CD4-positive, alpha-beta memory T cell (primary cell): Measurements from ENCODE around the gene CNIH4. TPM values are rescaled to one million over a fixed set of nuclear protein-coding genes. Genes with fewer than 3 reads are reported as not detected.
"Not testable (repeated sequence)": the region's sequence is repeated elsewhere in the genome, so short reads cannot be mapped to it uniquely, and the experiment has no call there.

Experiments
- CTCF ChIA-PET: fragments of 350-600 bp; sonication (Branson Sonifier 250); formaldehyde crosslinking; loops from one replicate; lab custom pipeline; 2021; ENCODE audit warnings: inconsistent platforms; ENCODE audit not compliant: partially characterized antibody; lab: Charles Lee
- POLR2A ChIA-PET: fragments of 350-600 bp; sonication (Branson Sonifier 250); formaldehyde crosslinking; loops from one replicate; lab custom pipeline; 2021; ENCODE audit not compliant: partially characterized antibody; lab: Charles Lee
- DNase-seq, 5 donors: peaks; one replicate each; pipeline versions ENCODE4 v3.0.0 to v3.0.0-alpha.2; 2020 to 2022; ENCODE audit warnings: mixed read lengths in 1 of 5
- H3K27ac ChIP-seq: one replicate; pipeline ENCODE4 v1.7.0; 2013; ENCODE audit warnings: low read depth, low read length
- H3K27me3 ChIP-seq: 2 replicates; pipeline ENCODE4 v1.7.0; 2013; ENCODE audit warnings: mild to moderate bottlenecking, low read length, moderate library complexity; ENCODE audit not compliant: insufficient read depth
- H3K36me3 ChIP-seq: 2 replicates; pipeline ENCODE4 v1.7.0; 2013; ENCODE audit warnings: mild to moderate bottlenecking, low read length, moderate library complexity; ENCODE audit not compliant: insufficient read depth
- H3K4me1 ChIP-seq: 2 replicates; pipeline ENCODE4 v1.7.0; 2013; ENCODE audit warnings: mild to moderate bottlenecking, low read length, moderate library complexity; ENCODE audit not compliant: insufficient read depth
- H3K4me3 ChIP-seq, 2 donors: one replicate each; pipeline ENCODE4 v1.7.0; 2013; ENCODE audit warnings: low read length in 2 of 2, mild to moderate bottlenecking in 1 of 2
- H3K9me3 ChIP-seq, 2 donors: one replicate each; pipeline ENCODE4 v1.7.0; 2013; ENCODE audit warnings: low read length in 2 of 2, control low read depth in 1 of 2; ENCODE audit not compliant: control insufficient read depth in 1 of 2
- H3K27ac Mint-ChIP-seq, 7 donors: one replicate each; pipeline ENCODE4 v1.8.0; 2020 to 2021; ENCODE audit warnings: mixed read lengths in 7 of 7, mild to moderate bottlenecking in 6 of 7, inconsistent platforms in 3 of 7, moderate library complexity in 3 of 7
- H3K27me3 Mint-ChIP-seq, 2 donors: one replicate each; pipeline ENCODE4 v1.8.0; 2020 to 2021; ENCODE audit warnings: mixed read lengths in 2 of 2
- H3K36me3 Mint-ChIP-seq, 2 donors: one replicate each; pipeline ENCODE4 v1.8.0; 2020 to 2021; ENCODE audit warnings: mixed read lengths in 2 of 2, inconsistent platforms in 1 of 2, mild to moderate bottlenecking in 1 of 2
- H3K4me1 Mint-ChIP-seq, 4 donors: one replicate each; pipeline ENCODE4 v1.8.0; 2020 to 2021; ENCODE audit warnings: mixed read lengths in 4 of 4, mild to moderate bottlenecking in 1 of 4
- H3K4me3 Mint-ChIP-seq, 8 donors: one replicate each; pipeline ENCODE4 v1.8.0; 2020 to 2021; ENCODE audit warnings: mixed read lengths in 8 of 8, mild to moderate bottlenecking in 7 of 8, moderate library complexity in 6 of 8, inconsistent platforms in 3 of 8
- H3K9me3 Mint-ChIP-seq, 8 donors: one replicate each; pipeline ENCODE4 v1.8.0; 2020 to 2021; ENCODE audit warnings: mixed read lengths in 8 of 8, mild to moderate bottlenecking in 5 of 8, inconsistent platforms in 3 of 8, moderate library complexity in 1 of 8
- intact Hi-C: fragments of 100-400 bp; cut with micrococcal nuclease; formaldehyde crosslinking; loops from one replicate; pipeline ENCODE4 v1.15.1; 2023
- polyA plus RNA-seq, 2 donors: library from polyadenylated mRNA; unstranded; fragments of 300-500 nt; fragmentation: Illumina TruSeq; gene quantifications; one replicate each; pipeline ENCODE4 v1.2.3, GENCODE V29; 2021
- total RNA-seq, 2 experiments: library from RNA; stranded (reverse); gene quantifications; one replicate each; pipeline ENCODE4 v1.2.3, GENCODE V29; 2021

CNIH4 gene
- total RNA-seq (10 to 100 TPM; 45.5 to 50.9 TPM), polyA plus RNA-seq (10 to 100 TPM; 62.7 to 75.6 TPM)

- H3K9me3 ChIP-seq, result no peaks in the 10 kb centered on the region
- H3K27me3 Mint-ChIP-seq, result no peaks in the 10 kb centered on the region
- H3K27me3 ChIP-seq, result no peaks in the 10 kb centered on the region
- no peaks in the 10 kb centered on the region for H3K9me3 Mint-ChIP-seq
- peak within 1 kb of the TSS; percentile 72 for H3K27ac ChIP-seq
- CTCF ChIA-PET, result interaction anchor here (1.3 kb wide), 1 partner anchor 23 kb away, joined by 3 read pairs; no protein-coding TSS in a partner anchor
- DNase-seq, result peak; percentile 92 to 95 (median 94)
- H3K4me3 ChIP-seq, result peak within 1 kb of the TSS; percentile 51 to 63
- H3K4me3 Mint-ChIP-seq, result peak within 1 kb of the TSS; percentile 90 to 99 (median 94)
- peaks cover 27% of the 10 kb centered on the region for H3K4me1 ChIP-seq
- peaks cover 6 to 10% of the 10 kb centered on the region in 2 donors for H3K36me3 Mint-ChIP-seq
- no peaks in the 10 kb centered on the region for H3K36me3 ChIP-seq
- peak within 1 kb of the TSS; percentile 73 to 98 (median 93) for H3K27ac Mint-ChIP-seq
- POLR2A ChIA-PET, result interaction anchor here (0.7 to 3.2 kb wide), 17 partner anchors 9 to 243 kb away, joined by 3 to 15 read pairs (median 4); partner anchors contain the start of genes DEGS1, FBXO28, NVL and WDR26
- H3K4me1 Mint-ChIP-seq, result peaks cover 26 to 54% (median 39%) of the 10 kb centered on the region in 4 donors
- intact Hi-C loops, result loop anchor here (1.0 to 5.0 kb wide), 7 partner anchors 24 to 243 kb away; partner anchors contain the start of genes FBXO28, NVL and WDR26
These were observed at the start of gene CNIH4 for GRCh38 chr1:224356685-224357625. Gene CNIH4, plus strand, starts transcription at chr1:224356879. Its CDS starts 46 bp downstream, at chr1:224356925.

GRCh38 chr1:224308064-224308463 lies 48.6 kb upstream of the CNIH4 start:
- Mint-ChIP-seq H3K4me3 (no peak overlapping the region), H3K27me3 (no peaks in the 10 kb centered on the region), H3K9me3 (no peaks in the 10 kb centered on the region), H3K36me3 (peaks cover 45 to 58% of the 10 kb centered on the region in 2 donors), H3K4me1 (no peaks in the 10 kb centered on the region), H3K27ac (no peak overlapping the region)
- Histone ChIP-seq H3K4me3 (no peak overlapping the region), H3K27ac (no peak overlapping the region), H3K4me1 (no peaks in the 10 kb centered on the region), H3K9me3 (no peaks in the 10 kb centered on the region), H3K27me3 (no peaks in the 10 kb centered on the region), H3K36me3 (peaks cover 37% of the 10 kb centered on the region)
- ChIA-PET CTCF (no interaction called here), POLR2A (interaction anchor here (0.7 kb wide), 1 partner anchor 40 kb away, joined by 4 read pairs; no protein-coding TSS in a partner anchor)
- intact Hi-C loops, result no loop called here
- DNase-seq, result no peak

DNA sequence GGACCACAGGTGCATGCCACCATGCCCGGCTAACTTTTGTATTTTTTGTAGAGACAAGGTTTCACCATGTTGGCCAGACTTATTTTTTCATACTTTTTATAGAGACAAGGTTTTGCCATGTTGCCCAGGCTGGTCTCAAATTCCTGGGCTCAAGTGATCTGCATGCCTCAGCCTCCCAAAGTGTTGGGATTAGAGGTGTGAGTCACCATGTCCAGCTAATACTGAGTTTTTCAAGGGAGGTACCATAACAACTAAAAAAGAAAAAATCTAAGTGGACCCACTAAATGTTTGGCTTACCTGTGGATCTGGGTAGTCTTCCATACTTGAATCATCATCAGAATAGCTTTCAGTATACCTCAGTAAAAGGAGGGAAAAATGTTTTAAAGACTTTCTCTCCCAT lies 45.2 kb upstream of the CNIH4 start:
- POLR2A ChIA-PET, H3K27ac ChIP-seq, H3K9me3 Mint-ChIP-seq, H3K27me3 Mint-ChIP-seq, H3K27ac Mint-ChIP-seq, H3K4me1 ChIP-seq, DNase-seq, H3K4me1 Mint-ChIP-seq, H3K4me3 ChIP-seq, H3K4me3 Mint-ChIP-seq, H3K9me3 ChIP-seq, intact Hi-C loops, H3K27me3 ChIP-seq: not testable (repeated sequence)
- CTCF ChIA-PET, result interaction anchor here (1.1 kb wide), 1 partner anchor 14 kb away, joined by 4 read pairs; no protein-coding TSS in a partner anchor
- H3K36me3 Mint-ChIP-seq, result peaks cover 34 to 61% of the 10 kb centered on the region in 2 donors
- H3K36me3 ChIP-seq, result peaks cover 34% of the 10 kb centered on the region

GRCh38 chr1:224312025-224312424 lies 44.7 kb upstream of the CNIH4 start:
- Histone ChIP-seq H3K4me1 (no peaks in the 10 kb centered on the region), H3K27ac (no peak overlapping the region), H3K4me3 (no peak overlapping the region), H3K9me3 (no peaks in the 10 kb centered on the region), H3K36me3 (peaks cover 30% of the 10 kb centered on the region), H3K27me3 (no peaks in the 10 kb centered on the region)
- Mint-ChIP-seq H3K9me3 (no peaks in the 10 kb centered on the region), H3K36me3 (peaks cover 30 to 60% of the 10 kb centered on the region in 2 donors), H3K27me3 (no peaks in the 10 kb centered on the region), H3K4me1 (peaks cover 0 to 2% (median 0%) of the 10 kb centered on the region in 4 donors), H3K27ac (no peak overlapping the region), H3K4me3 (no peak overlapping the region)
- ChIA-PET CTCF (interaction anchor here (0.7 to 1.6 kb wide), 2 partner anchors 8 to 159 kb away, joined by 3 to 4 read pairs; no protein-coding TSS in a partner anchor), POLR2A (no interaction called here)
- intact Hi-C loops, result no loop called here
- no peak for DNase-seq

GRCh38 chr1:224317383-224318045 lies 39.2 kb upstream of the CNIH4 start:
- no peak for DNase-seq
- Mint-ChIP-seq H3K9me3 (no peaks in the 10 kb centered on the region), H3K4me3 (no peak overlapping the region), H3K4me1 (peaks cover 5 to 9% (median 9%) of the 10 kb centered on the region in 4 donors), H3K27ac (peak overlapping the region in 2 of 7 donors; percentile 15 to 17), H3K27me3 (no peaks in the 10 kb centered on the region), H3K36me3 (peaks cover 21 to 46% of the 10 kb centered on the region in 2 donors)
- no peaks in the 10 kb centered on the region for H3K9me3 ChIP-seq
- H3K36me3 ChIP-seq, result peaks cover 16% of the 10 kb centered on the region
- ChIA-PET POLR2A (interaction anchor here (0.8 to 1.2 kb wide), 2 partner anchors 12 to 135 kb away, joined by 3 read pairs; partner anchors contain the start of genes DEGS1 and NVL), CTCF (interaction anchor here (1.0 to 1.3 kb wide), 2 partner anchors 72 to 201 kb away, joined by 3 to 5 read pairs; no protein-coding TSS in a partner anchor)
- H3K4me3 ChIP-seq, result no peak overlapping the region
- no peaks in the 10 kb centered on the region for H3K27me3 ChIP-seq
- H3K27ac ChIP-seq, result no peak overlapping the region
- no peaks in the 10 kb centered on the region for H3K4me1 ChIP-seq
- intact Hi-C loops, result no loop called here

DNA sequence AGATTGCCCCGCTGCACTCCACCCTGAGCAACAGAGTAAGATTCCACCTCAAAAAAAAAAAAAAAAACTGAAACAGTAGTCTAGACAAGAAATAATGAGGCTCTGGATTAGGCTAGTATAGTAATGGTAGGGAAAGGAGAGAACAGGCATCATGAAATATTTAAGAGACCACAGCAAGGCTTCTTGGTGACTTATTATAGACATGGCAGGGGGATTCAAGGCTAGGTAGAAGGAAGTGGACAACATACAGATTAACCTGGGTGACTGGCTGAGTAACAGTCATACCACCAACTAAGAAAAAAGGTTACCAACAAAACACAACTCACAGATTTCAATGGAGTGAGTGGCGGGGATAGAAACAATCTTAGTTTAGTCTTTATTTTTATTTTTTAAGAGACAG lies 35.0 kb upstream of the CNIH4 start:
- Histone ChIP-seq H3K4me1 (peaks cover 11% of the 10 kb centered on the region), H3K36me3 (no peaks in the 10 kb centered on the region), H3K9me3 (no peaks in the 10 kb centered on the region), H3K27ac (no peak overlapping the region), H3K27me3 (no peaks in the 10 kb centered on the region), H3K4me3 (no peak overlapping the region)
- Mint-ChIP-seq H3K27ac (peak overlapping the region in 3 of 7 donors; percentile 15 to 41 (median 29)), H3K4me3 (no peak overlapping the region), H3K36me3 (peaks cover 12 to 28% of the 10 kb centered on the region in 2 donors), H3K4me1 (peaks cover 15 to 29% (median 20%) of the 10 kb centered on the region in 4 donors), H3K27me3 (no peaks in the 10 kb centered on the region), H3K9me3 (no peaks in the 10 kb centered on the region)
- CTCF ChIA-PET, result no interaction called here
- DNase-seq, result no peak
- intact Hi-C loops, result no loop called here
- POLR2A ChIA-PET, result no interaction called here
